ENCODE measurements around the gene P4HTM. TPM values are rescaled to one million over a fixed set of nuclear protein-coding genes. Genes with fewer than 3 reads are reported as not detected.

The P4HTM gene
- total RNA-seq, 1 donor, result 26.8 TPM

GRCh38 chr3:48982016-48982415, 8.0 kb upstream of the P4HTM start:
- no peak for TF ChIP-seq CTCF (IDR thresholded peaks at IDR 0.05; ENCODE audit: insufficient read depth, low read depth, low read length)
- DNase-seq (ENCODE audit: low read depth), result no peak
- H3K4me3 ChIP-seq (ENCODE audit: low read depth, low read length), result no peak overlapping the region

- no peak overlapping the region for H3K4me3 ChIP-seq (ENCODE audit: low read depth, low read length)
- no peak for DNase-seq (ENCODE audit: low read depth)
- no peak for TF ChIP-seq CTCF (IDR thresholded peaks at IDR 0.05; ENCODE audit: insufficient read depth, low read depth, low read length)
Measured at GRCh38 chr3:48982686-48983085, 7.4 kb upstream of the P4HTM start.

GRCh38 chr3:48983096-48983495, 6.9 kb upstream of the P4HTM start:
- no peak for TF ChIP-seq CTCF (IDR thresholded peaks at IDR 0.05; ENCODE audit: insufficient read depth, low read depth, low read length)
- DNase-seq (ENCODE audit: low read depth), result no peak
- no peak overlapping the region for H3K4me3 ChIP-seq (ENCODE audit: low read depth, low read length)

- DNase-seq (ENCODE audit: low read depth), result no peak
- H3K4me3 ChIP-seq (ENCODE audit: low read depth, low read length), result no peak overlapping the region
- TF ChIP-seq CTCF (IDR thresholded peaks at IDR 0.05; ENCODE audit: insufficient read depth, low read depth, low read length), result no peak
Measured at GRCh38 chr3:48984663-48985062, 5.4 kb upstream of the P4HTM start.

GRCh38 chr3:48985831-48986376, 4.1 kb upstream of the P4HTM start:
- no peak for TF ChIP-seq CTCF (IDR thresholded peaks at IDR 0.05; ENCODE audit: insufficient read depth, low read depth, low read length)
- H3K4me3 ChIP-seq (ENCODE audit: low read depth, low read length), result no peak overlapping the region
- DNase-seq (ENCODE audit: low read depth), result no peak

GRCh38 chr3:48989126-48989795, 780 bp upstream of the P4HTM start:
- DNase-seq (ENCODE audit: low read depth), result peak; percentile 10
- peak overlapping the region; percentile 79 for H3K4me3 ChIP-seq (ENCODE audit: low read depth, low read length)
- TF ChIP-seq CTCF (IDR thresholded peaks at IDR 0.05; ENCODE audit: insufficient read depth, low read depth, low read length), result no peak
